Nephron (organoid): ENCODE measurements around the gene PHACTR1.
"Not testable (repeated sequence)": the region's sequence is repeated elsewhere in the genome, so short reads cannot be mapped to it uniquely, and the experiment has no call there.

Experiments used
- H3K27ac Mint-ChIP-seq, 3 experiments: 2 replicates each; pipeline ENCODE4 v1.8.0; 2020; ENCODE audit warnings: mixed read lengths in 3 of 3, mild to moderate bottlenecking in 2 of 3, moderate library complexity in 1 of 3
- H3K27me3 Mint-ChIP-seq: 2 replicates; pipeline ENCODE4 v1.8.0; 2021; ENCODE audit warnings: low read depth, mild to moderate bottlenecking, moderate library complexity, mixed read lengths
- H3K36me3 Mint-ChIP-seq: 2 replicates; pipeline ENCODE4 v1.8.0; 2020; ENCODE audit warnings: low read depth, mixed read lengths
- H3K4me1 Mint-ChIP-seq: 2 replicates; pipeline ENCODE4 v1.8.0; 2020; ENCODE audit warnings: mixed read lengths
- H3K4me3 Mint-ChIP-seq, 3 experiments: 2 replicates each; pipeline ENCODE4 v1.8.0; 2020; ENCODE audit warnings: mild to moderate bottlenecking in 3 of 3, mixed read lengths in 3 of 3, moderate library complexity in 2 of 3
- H3K9me3 Mint-ChIP-seq: 2 replicates; pipeline ENCODE4 v1.8.0; 2020; ENCODE audit warnings: mixed read lengths
- TF ChIP-seq, protein P1 (sequence below), 3 experiments: fragments of 200-600 bp; sonication (generic); IDR thresholded peaks; one replicate each; pipeline ENCODE4 v1.5.0; 2021; ENCODE audit warnings: antibody characterized with exemption in 3 of 3; ENCODE audit not compliant: unreplicated experiment in 3 of 3

PHACTR1 gene

DNA sequence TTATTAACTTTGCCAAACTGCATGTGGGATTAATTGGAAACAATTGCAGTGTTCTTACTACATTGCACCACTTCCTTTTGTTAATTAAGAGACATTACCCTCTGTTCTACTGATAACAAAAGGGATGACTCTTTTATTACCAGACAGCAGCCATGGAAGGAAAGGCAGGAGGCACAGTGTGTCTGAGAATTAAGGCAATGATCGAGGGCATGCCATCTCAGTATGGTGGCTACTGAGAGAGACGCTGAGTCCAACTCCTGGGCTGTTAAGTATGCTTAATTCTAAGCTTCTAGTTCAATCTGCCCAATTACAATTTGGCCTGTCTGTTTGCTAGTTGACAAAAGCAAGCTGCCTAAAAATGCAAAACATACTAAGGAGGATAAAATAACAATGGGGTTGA, 227.4 kb downstream of the PHACTR1 start:
- Mint-ChIP-seq H3K27ac (no peak overlapping the region), H3K4me1 (peaks cover 14% of the 10 kb centered on the region), H3K36me3 (no peaks in the 10 kb centered on the region), H3K4me3 (no peak overlapping the region), H3K27me3 (no peaks in the 10 kb centered on the region), H3K9me3 (no peaks in the 10 kb centered on the region)
- TF ChIP-seq, protein P1, sequence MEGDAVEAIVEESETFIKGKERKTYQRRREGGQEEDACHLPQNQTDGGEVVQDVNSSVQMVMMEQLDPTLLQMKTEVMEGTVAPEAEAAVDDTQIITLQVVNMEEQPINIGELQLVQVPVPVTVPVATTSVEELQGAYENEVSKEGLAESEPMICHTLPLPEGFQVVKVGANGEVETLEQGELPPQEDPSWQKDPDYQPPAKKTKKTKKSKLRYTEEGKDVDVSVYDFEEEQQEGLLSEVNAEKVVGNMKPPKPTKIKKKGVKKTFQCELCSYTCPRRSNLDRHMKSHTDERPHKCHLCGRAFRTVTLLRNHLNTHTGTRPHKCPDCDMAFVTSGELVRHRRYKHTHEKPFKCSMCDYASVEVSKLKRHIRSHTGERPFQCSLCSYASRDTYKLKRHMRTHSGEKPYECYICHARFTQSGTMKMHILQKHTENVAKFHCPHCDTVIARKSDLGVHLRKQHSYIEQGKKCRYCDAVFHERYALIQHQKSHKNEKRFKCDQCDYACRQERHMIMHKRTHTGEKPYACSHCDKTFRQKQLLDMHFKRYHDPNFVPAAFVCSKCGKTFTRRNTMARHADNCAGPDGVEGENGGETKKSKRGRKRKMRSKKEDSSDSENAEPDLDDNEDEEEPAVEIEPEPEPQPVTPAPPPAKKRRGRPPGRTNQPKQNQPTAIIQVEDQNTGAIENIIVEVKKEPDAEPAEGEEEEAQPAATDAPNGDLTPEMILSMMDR (IDR thresholded peaks at IDR 0.05; ENCODE audit: unreplicated experiment in 3 of 3), result no peak

DNA sequence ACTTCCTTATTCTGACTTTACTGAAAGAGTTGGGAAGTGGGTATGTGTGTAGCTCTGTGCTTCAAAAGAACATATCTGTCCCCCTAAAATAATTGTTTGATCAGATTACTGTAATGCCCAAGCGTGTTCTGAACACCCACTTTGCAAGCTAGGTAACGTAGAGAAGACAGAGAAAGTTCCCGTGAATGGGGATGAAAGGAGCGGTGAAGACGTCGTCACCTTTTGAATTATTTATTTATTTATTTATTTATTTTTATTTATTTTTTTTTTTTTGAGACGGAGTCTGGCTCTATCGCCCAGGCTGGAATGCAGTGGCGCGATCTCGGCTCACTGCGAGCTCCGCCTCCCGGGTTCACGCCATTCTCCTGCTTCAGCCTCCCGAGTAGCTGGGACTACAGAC, 228.0 kb downstream of the PHACTR1 start:
- not testable (repeated sequence) for H3K4me3 Mint-ChIP-seq, H3K27me3 Mint-ChIP-seq, H3K27ac Mint-ChIP-seq, H3K36me3 Mint-ChIP-seq, H3K9me3 Mint-ChIP-seq
- peaks cover 14% of the 10 kb centered on the region for H3K4me1 Mint-ChIP-seq

GRCh38 chr6:12947151-12947871, 230.7 kb downstream of the PHACTR1 start:
- no peaks in the 10 kb centered on the region for H3K9me3 Mint-ChIP-seq
- peaks cover 21% of the 10 kb centered on the region for H3K4me1 Mint-ChIP-seq
- TF ChIP-seq, protein P1 (IDR thresholded peaks at IDR 0.05; ENCODE audit: unreplicated experiment in 3 of 3), result no peak
- no peaks in the 10 kb centered on the region for H3K36me3 Mint-ChIP-seq
- H3K27me3 Mint-ChIP-seq, result no peaks in the 10 kb centered on the region
- peak overlapping the region; percentile 28 to 57 (median 44) for H3K27ac Mint-ChIP-seq
- no peak overlapping the region for H3K4me3 Mint-ChIP-seq

DNA sequence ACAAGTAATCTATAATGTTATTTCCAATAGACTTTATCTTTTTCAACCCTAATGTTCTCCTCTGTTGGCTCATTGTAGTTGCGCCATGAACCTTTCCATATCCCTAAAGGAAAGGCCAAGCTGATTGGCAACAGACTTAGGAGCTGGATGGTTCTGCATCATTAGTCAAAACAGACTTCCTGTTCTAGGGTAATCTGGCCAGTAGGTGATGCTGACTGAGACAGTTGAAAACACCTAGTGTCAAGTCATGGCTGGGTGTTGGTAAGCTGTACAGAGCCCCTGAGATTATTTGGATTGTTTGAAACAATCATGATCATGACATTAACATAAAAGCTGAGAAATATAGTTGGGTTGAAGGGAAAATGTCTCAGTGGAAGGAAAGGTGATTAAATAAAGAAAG, 231.4 kb downstream of the PHACTR1 start:
- Mint-ChIP-seq H3K27me3 (no peaks in the 10 kb centered on the region), H3K36me3 (no peaks in the 10 kb centered on the region), H3K4me1 (peaks cover 24% of the 10 kb centered on the region), H3K27ac (no peak overlapping the region), H3K4me3 (no peak overlapping the region), H3K9me3 (no peaks in the 10 kb centered on the region)
- TF ChIP-seq, protein P1 (IDR thresholded peaks at IDR 0.05; ENCODE audit: unreplicated experiment in 3 of 3), result no peak

GRCh38 chr6:12950976-12951375, 234.4 kb downstream of the PHACTR1 start:
- H3K27ac Mint-ChIP-seq, result peak overlapping the region in 2 of 3 experiments; percentile 43 to 44
- H3K4me1 Mint-ChIP-seq, result peaks cover 28% of the 10 kb centered on the region
- no peaks in the 10 kb centered on the region for H3K36me3 Mint-ChIP-seq
- TF ChIP-seq, protein P1 (IDR thresholded peaks at IDR 0.05; ENCODE audit: unreplicated experiment in 3 of 3), result no peak
- no peak overlapping the region for H3K4me3 Mint-ChIP-seq
- H3K9me3 Mint-ChIP-seq, result no peaks in the 10 kb centered on the region
- peaks cover 12% of the 10 kb centered on the region for H3K27me3 Mint-ChIP-seq

GRCh38 chr6:12951415-12951814, 234.8 kb downstream of the PHACTR1 start:
- H3K9me3 Mint-ChIP-seq, result no peaks in the 10 kb centered on the region
- TF ChIP-seq, protein P1 (IDR thresholded peaks at IDR 0.05; ENCODE audit: unreplicated experiment in 3 of 3), result no peak
- H3K4me1 Mint-ChIP-seq, result peaks cover 30% of the 10 kb centered on the region
- peak overlapping the region in 2 of 3 experiments; percentile 43 to 44 for H3K27ac Mint-ChIP-seq
- H3K36me3 Mint-ChIP-seq, result no peaks in the 10 kb centered on the region
- peaks cover 16% of the 10 kb centered on the region for H3K27me3 Mint-ChIP-seq
- no peak overlapping the region for H3K4me3 Mint-ChIP-seq
